ENCODE results near the gene VEGFD. TPM values are rescaled to one million over a fixed set of nuclear protein-coding genes. Genes with fewer than 3 reads are reported as not detected.

VEGFD gene
- polyA plus RNA-seq, 3 donors, result not detected

GRCh38 chrX:15418707-15419181, 34.5 kb upstream of the VEGFD start:
- H3K4me1 Mint-ChIP-seq, result peaks cover 3% of the 10 kb centered on the region
- no peak overlapping the region for H3K4me3 ChIP-seq (replicated peaks in 1 of 3; ENCODE audit: low read depth in 2 of 3, low read length in 3 of 3)
- DNase-seq, result no peak
- no peaks in the 10 kb centered on the region for H3K79me2 ChIP-seq (ENCODE audit: insufficient read depth, low read length)
- H3K27me3 Mint-ChIP-seq (ENCODE audit: low read depth in 3 of 3), result peaks cover 0 to 12% (median 0%) of the 10 kb centered on the region in 3 donors
- H3K27me3 ChIP-seq (ENCODE audit: control insufficient read depth in 2 of 2, insufficient read depth in 2 of 2, low read length in 2 of 2), result peaks cover 0 to 18% of the 10 kb centered on the region in 2 donors
- H2AFZ ChIP-seq (ENCODE audit: insufficient read depth, low read depth, low read length, poor library complexity, severe bottlenecking), result no peak overlapping the region
- peaks cover 2 to 11% (median 5%) of the 10 kb centered on the region in 7 donors for H3K9me3 Mint-ChIP-seq
- H3K4me2 ChIP-seq (replicated peaks; ENCODE audit: extremely low read depth, low read length, poor library complexity, severe bottlenecking), result no peak overlapping the region
- H3K36me3 Mint-ChIP-seq, result no peaks in the 10 kb centered on the region
- H3K36me3 ChIP-seq (replicated peaks in 1 of 2; ENCODE audit: control insufficient read depth in 1 of 2, insufficient read depth in 2 of 2, low read length in 2 of 2), result no peaks in the 10 kb centered on the region
- H3K4me1 ChIP-seq (ENCODE audit: control insufficient read depth in 1 of 2, insufficient read depth in 2 of 2, low read length in 2 of 2), result no peaks in the 10 kb centered on the region
- H3K27ac Mint-ChIP-seq, result no peak overlapping the region
- peaks cover 0 to 6% of the 10 kb centered on the region in 2 donors for H3K9me3 ChIP-seq (replicated peaks in 1 of 2; ENCODE audit: control insufficient read depth in 1 of 2, insufficient read depth in 1 of 2, low read length in 2 of 2)
- intact Hi-C loops (cut with micrococcal nuclease), result no loop called here
- H3K9ac ChIP-seq (ENCODE audit: insufficient read depth, low read length, poor library complexity, severe bottlenecking), result no peak overlapping the region
- no peak for TF ChIP-seq CTCF (IDR thresholded peaks at IDR 0.05)
- H4K20me1 ChIP-seq (ENCODE audit: insufficient read depth, low read length), result no peaks in the 10 kb centered on the region
- no CpG with 5 or more reads among the region's 3 CpGs for WGBS (ENCODE audit: insufficient coverage)
- no peak overlapping the region for H3K4me3 Mint-ChIP-seq
- no peak overlapping the region for H3K27ac ChIP-seq (ENCODE audit: low read depth in 1 of 2, low read length in 2 of 2)

- Mint-ChIP-seq H3K9me3 (peaks cover 2 to 11% (median 5%) of the 10 kb centered on the region in 7 donors), H3K27me3 (ENCODE audit: low read depth in 3 of 3) (peaks cover 0 to 14% (median 0%) of the 10 kb centered on the region in 3 donors), H3K27ac (no peak overlapping the region), H3K36me3 (no peaks in the 10 kb centered on the region), H3K4me3 (no peak overlapping the region), H3K4me1 (no peaks in the 10 kb centered on the region)
- Histone ChIP-seq H3K4me3 (replicated peaks in 1 of 3; ENCODE audit: low read depth in 2 of 3, low read length in 3 of 3) (no peak overlapping the region), H3K9me3 (replicated peaks in 1 of 2; ENCODE audit: control insufficient read depth in 1 of 2, insufficient read depth in 1 of 2, low read length in 2 of 2) (peaks cover 0 to 6% of the 10 kb centered on the region in 2 donors), H3K79me2 (ENCODE audit: insufficient read depth, low read length) (no peaks in the 10 kb centered on the region), H3K27me3 (ENCODE audit: control insufficient read depth in 2 of 2, insufficient read depth in 2 of 2, low read length in 2 of 2) (peaks cover 0 to 20% of the 10 kb centered on the region in 2 donors), H2AFZ (ENCODE audit: insufficient read depth, low read depth, low read length, poor library complexity, severe bottlenecking) (no peak overlapping the region), H3K27ac (ENCODE audit: low read depth in 1 of 2, low read length in 2 of 2) (no peak overlapping the region), H3K9ac (ENCODE audit: insufficient read depth, low read length, poor library complexity, severe bottlenecking) (no peak overlapping the region), H3K36me3 (replicated peaks in 1 of 2; ENCODE audit: control insufficient read depth in 1 of 2, insufficient read depth in 2 of 2, low read length in 2 of 2) (no peaks in the 10 kb centered on the region), H3K4me1 (ENCODE audit: control insufficient read depth in 1 of 2, insufficient read depth in 2 of 2, low read length in 2 of 2) (no peaks in the 10 kb centered on the region), H3K4me2 (replicated peaks; ENCODE audit: extremely low read depth, low read length, poor library complexity, severe bottlenecking) (no peak overlapping the region), H4K20me1 (ENCODE audit: insufficient read depth, low read length) (no peaks in the 10 kb centered on the region)
- no peak for DNase-seq
- WGBS (ENCODE audit: insufficient coverage), result no CpG with 5 or more reads among the region's 6 CpGs
- TF ChIP-seq CTCF (IDR thresholded peaks at IDR 0.05), result no peak
- intact Hi-C loops (cut with micrococcal nuclease), result no loop called here
Observed at GRCh38 chrX:15418041-15418706, 34.0 kb upstream of the VEGFD start.
